Brain pericyte (primary cell): ENCODE results near the gene NONO.
"Not testable (repeated sequence)": the region's sequence is repeated elsewhere in the genome, so short reads cannot be mapped to it uniquely, and the experiment has no call there.

Experiments used
- DNase-seq: peaks from one replicate; pipeline ENCODE4 v3.0.0-alpha.2; 2012; ENCODE audit warnings: low read depth, low spot score

NONO gene

GRCh38 chrX:71285929-71286328, 2.5 kb downstream of the NONO start:
- no peak for DNase-seq

GRCh38 chrX:71291381-71291780, 7.9 kb downstream of the NONO start:
- no peak for DNase-seq

- no peak for DNase-seq
Measured at GRCh38 chrX:71292669-71293365, 9.4 kb downstream of the NONO start.

GRCh38 chrX:71296806-71297205, 13.4 kb downstream of the NONO start:
- DNase-seq = no peak

- no peak for DNase-seq
Measured at GRCh38 chrX:71298119-71298518, 14.7 kb downstream of the NONO start.

GRCh38 chrX:71300064-71300463, 16.6 kb downstream of the NONO start:
- not testable (repeated sequence) for DNase-seq

GRCh38 chrX:71300495-71300894, 17.1 kb downstream of the NONO start:
- DNase-seq = not testable (repeated sequence)

- DNase-seq = no peak
Measured at GRCh38 chrX:71301195-71301924, 17.9 kb downstream of the NONO start, which contains the start of gene ITGB1BP2. TSS of gene ITGB1BP2 (plus strand) at chrX:71301750. CDS start at chrX:71301807, 57 bp downstream.

GRCh38 chrX:71302461-71303213, 19.2 kb downstream of the NONO start:
- no peak for DNase-seq

GRCh38 chrX:71304561-71304960, 21.1 kb downstream of the NONO start:
- DNase-seq = no peak

- DNase-seq = no peak
Measured at GRCh38 chrX:71315917-71316316, 32.5 kb downstream of the NONO start.

GRCh38 chrX:71316959-71317358, 33.5 kb downstream of the NONO start:
- not testable (repeated sequence) for DNase-seq

GRCh38 chrX:71320126-71320525, 36.7 kb downstream of the NONO start:
- no peak for DNase-seq

GRCh38 chrX:71321731-71322130, 38.3 kb downstream of the NONO start:
- no peak for DNase-seq

GRCh38 chrX:71324452-71324851, 41.0 kb downstream of the NONO start:
- DNase-seq = not testable (repeated sequence)

GRCh38 chrX:71326394-71326793, 43.0 kb downstream of the NONO start:
- no peak for DNase-seq

- DNase-seq = not testable (repeated sequence)
Measured at GRCh38 chrX:71349151-71349665, 65.8 kb downstream of the NONO start.

- not testable (repeated sequence) for DNase-seq
Measured at GRCh38 chrX:71349867-71350266, 66.4 kb downstream of the NONO start.
